ENCODE results near the gene SGPP2. TPM values are rescaled to one million over a fixed set of nuclear protein-coding genes. Genes with fewer than 3 reads are reported as not detected.
"Not testable (repeated sequence)": the region's sequence is repeated elsewhere in the genome, so short reads cannot be mapped to it uniquely, and the experiment has no call there.

The SGPP2 gene
- total and polyA plus RNA-seq, 4 donors: 1.7 to 8.9 (median 4.8) TPM

DNA sequence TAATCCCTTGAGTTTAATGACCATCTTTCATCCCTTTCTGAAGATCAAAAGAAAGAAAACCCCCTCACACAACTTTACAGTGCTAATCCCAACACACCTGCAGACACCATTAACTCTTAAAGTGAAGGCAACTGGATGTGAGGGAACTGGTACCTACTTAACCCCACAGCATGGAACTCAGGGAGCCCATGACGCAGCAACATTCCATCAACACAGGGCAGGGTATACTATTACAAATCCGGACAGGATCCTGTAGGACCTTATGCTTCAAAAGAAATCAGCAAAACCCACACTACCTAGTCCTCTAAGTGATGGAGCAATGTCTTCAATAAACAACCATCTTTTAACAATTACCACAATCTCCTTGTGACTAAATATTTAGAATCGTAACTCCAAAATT, 153.0 kb downstream of the SGPP2 start:
- Histone ChIP-seq H3K36me3 (ENCODE audit: control insufficient read depth, insufficient read depth, low read length) (no peaks in the 10 kb centered on the region), H3K27me3 (ENCODE audit: control insufficient read depth, insufficient read depth, low read length) (no peaks in the 10 kb centered on the region), H3K9me3 (ENCODE audit: control insufficient read depth, insufficient read depth, low read length) (no peaks in the 10 kb centered on the region), H3K27ac (ENCODE audit: low read depth, low read length) (no peak overlapping the region), H3K4me1 (ENCODE audit: control insufficient read depth, insufficient read depth, low read length) (no peaks in the 10 kb centered on the region), H3K4me3 (ENCODE audit: low read depth, low read length) (no peak overlapping the region)
- 77% methylated on average over 2 of the region's 3 CpGs for WGBS (ENCODE audit: insufficient coverage)
- no peak for DNase-seq (ENCODE audit: low read depth in 4 of 6, low spot score in 6 of 6)

DNA sequence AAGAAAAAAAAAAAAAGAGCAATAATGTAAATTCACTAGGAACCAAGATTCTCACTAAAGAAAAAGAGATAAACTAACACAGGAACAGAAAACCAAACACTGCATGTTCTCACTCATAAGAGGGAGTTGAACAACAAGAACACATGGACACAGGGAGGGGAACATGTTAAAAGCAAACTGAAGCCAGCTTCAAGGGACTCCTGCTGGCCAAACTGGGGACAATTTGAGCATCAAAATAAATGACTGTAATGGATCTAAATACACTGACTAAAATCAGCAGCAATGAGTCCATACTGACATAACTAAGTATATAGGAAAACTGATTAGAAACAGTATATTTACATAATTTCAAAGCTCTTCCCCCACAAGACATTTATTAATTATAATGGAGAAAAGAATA, 158.6 kb downstream of the SGPP2 start:
- peak in 1 of 6 donors; percentile 23 for DNase-seq (ENCODE audit: low read depth in 4 of 6, low spot score in 6 of 6)
- no peaks in the 10 kb centered on the region for H3K9me3 ChIP-seq (ENCODE audit: control insufficient read depth, insufficient read depth, low read length)

DNA sequence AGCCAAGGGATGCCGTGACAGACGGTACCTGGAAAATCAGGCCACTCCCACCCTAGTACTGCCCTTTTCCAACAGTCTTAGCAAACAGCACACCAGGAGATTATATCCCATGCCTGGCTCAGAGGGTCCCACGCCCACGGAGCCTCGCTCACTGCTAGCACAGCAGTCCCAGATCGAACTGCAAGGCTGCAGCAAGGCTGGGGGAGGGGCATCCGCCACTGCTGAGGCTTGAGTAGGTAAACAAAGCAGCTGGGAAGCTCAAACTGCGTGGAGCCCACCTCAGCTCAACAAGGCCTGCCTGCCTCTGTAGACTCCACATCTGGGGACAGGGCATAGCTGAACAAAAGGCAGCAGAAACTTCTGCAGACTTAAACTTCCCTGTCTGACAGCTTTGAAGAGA, 160.2 kb downstream of the SGPP2 start:
- WGBS (ENCODE audit: insufficient coverage): 94% methylated on average over 8 of the region's 8 CpGs
- not testable (repeated sequence) for H3K27me3 ChIP-seq (ENCODE audit: control insufficient read depth, insufficient read depth, low read length); H3K27ac ChIP-seq (ENCODE audit: low read depth, low read length); H3K36me3 ChIP-seq (ENCODE audit: control insufficient read depth, insufficient read depth, low read length); H3K4me1 ChIP-seq (ENCODE audit: control insufficient read depth, insufficient read depth, low read length); DNase-seq (ENCODE audit: low read depth in 4 of 6, low spot score in 6 of 6); H3K9me3 ChIP-seq (ENCODE audit: control insufficient read depth, insufficient read depth, low read length); H3K4me3 ChIP-seq (ENCODE audit: low read depth, low read length)

More for the DNA sequence above, 158.6 kb downstream of the SGPP2 start:
- Histone ChIP-seq H3K4me1 (ENCODE audit: control insufficient read depth, insufficient read depth, low read length) (no peaks in the 10 kb centered on the region), H3K27me3 (ENCODE audit: control insufficient read depth, insufficient read depth, low read length) (no peaks in the 10 kb centered on the region), H3K27ac (ENCODE audit: low read depth, low read length) (no peak overlapping the region), H3K4me3 (ENCODE audit: low read depth, low read length) (no peak overlapping the region), H3K36me3 (ENCODE audit: control insufficient read depth, insufficient read depth, low read length) (peaks cover 2% of the 10 kb centered on the region)

DNA sequence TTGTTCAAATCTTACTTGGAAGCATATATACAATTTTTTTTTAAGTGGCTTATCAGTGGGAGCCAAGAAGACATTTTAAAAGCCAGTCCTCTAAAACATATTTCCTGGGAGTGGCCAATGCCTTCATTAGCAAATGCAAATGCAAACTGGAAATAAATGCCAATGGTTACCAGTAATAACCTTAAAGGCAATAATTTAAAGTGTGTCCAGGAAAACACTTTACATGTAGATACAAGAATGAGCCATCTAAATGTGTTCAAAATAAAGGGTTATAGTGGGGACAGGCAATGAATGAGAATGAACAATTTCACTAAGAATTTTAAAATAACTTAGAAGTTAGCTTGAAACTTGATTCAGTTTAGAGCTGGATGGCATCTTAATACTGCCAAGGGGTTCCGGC, 167.3 kb downstream of the SGPP2 start:
- no peaks in the 10 kb centered on the region for H3K36me3 ChIP-seq (ENCODE audit: control insufficient read depth, insufficient read depth, low read length)
- H3K4me3 ChIP-seq (ENCODE audit: low read depth, low read length): no peak overlapping the region
- no peak for DNase-seq (ENCODE audit: low read depth in 4 of 6, low spot score in 6 of 6)
- no peaks in the 10 kb centered on the region for H3K27me3 ChIP-seq (ENCODE audit: control insufficient read depth, insufficient read depth, low read length)
- WGBS (ENCODE audit: insufficient coverage): no CpG with 5 or more reads among the region's 1 CpG
- no peaks in the 10 kb centered on the region for H3K9me3 ChIP-seq (ENCODE audit: control insufficient read depth, insufficient read depth, low read length)
- no peak overlapping the region for H3K27ac ChIP-seq (ENCODE audit: low read depth, low read length)
- H3K4me1 ChIP-seq (ENCODE audit: control insufficient read depth, insufficient read depth, low read length): no peaks in the 10 kb centered on the region

- H3K4me1 ChIP-seq (ENCODE audit: control insufficient read depth, insufficient read depth, low read length): no peaks in the 10 kb centered on the region
- H3K9me3 ChIP-seq (ENCODE audit: control insufficient read depth, insufficient read depth, low read length): no peaks in the 10 kb centered on the region
- H3K27ac ChIP-seq (ENCODE audit: low read depth, low read length): no peak overlapping the region
- no peaks in the 10 kb centered on the region for H3K36me3 ChIP-seq (ENCODE audit: control insufficient read depth, insufficient read depth, low read length)
- WGBS (ENCODE audit: insufficient coverage): 100% methylated on average over 1 of the region's 2 CpGs
- no peak overlapping the region for H3K4me3 ChIP-seq (ENCODE audit: low read depth, low read length)
- H3K27me3 ChIP-seq (ENCODE audit: control insufficient read depth, insufficient read depth, low read length): no peaks in the 10 kb centered on the region
- DNase-seq (ENCODE audit: low read depth in 4 of 6, low spot score in 6 of 6): no peak
Observed at GRCh38 chr2:222592176-222592575, 167.8 kb downstream of the SGPP2 start.

- no CpG with 5 or more reads among the region's 1 CpG for WGBS (ENCODE audit: insufficient coverage)
- no peak overlapping the region for H3K27ac ChIP-seq (ENCODE audit: low read depth, low read length)
- no peak overlapping the region for H3K4me3 ChIP-seq (ENCODE audit: low read depth, low read length)
- H3K4me1 ChIP-seq (ENCODE audit: control insufficient read depth, insufficient read depth, low read length): no peaks in the 10 kb centered on the region
- H3K36me3 ChIP-seq (ENCODE audit: control insufficient read depth, insufficient read depth, low read length): no peaks in the 10 kb centered on the region
- no peaks in the 10 kb centered on the region for H3K9me3 ChIP-seq (ENCODE audit: control insufficient read depth, insufficient read depth, low read length)
- H3K27me3 ChIP-seq (ENCODE audit: control insufficient read depth, insufficient read depth, low read length): no peaks in the 10 kb centered on the region
- DNase-seq (ENCODE audit: low read depth in 4 of 6, low spot score in 6 of 6): no peak
Observed at GRCh38 chr2:222594679-222595078, 170.3 kb downstream of the SGPP2 start.

DNA sequence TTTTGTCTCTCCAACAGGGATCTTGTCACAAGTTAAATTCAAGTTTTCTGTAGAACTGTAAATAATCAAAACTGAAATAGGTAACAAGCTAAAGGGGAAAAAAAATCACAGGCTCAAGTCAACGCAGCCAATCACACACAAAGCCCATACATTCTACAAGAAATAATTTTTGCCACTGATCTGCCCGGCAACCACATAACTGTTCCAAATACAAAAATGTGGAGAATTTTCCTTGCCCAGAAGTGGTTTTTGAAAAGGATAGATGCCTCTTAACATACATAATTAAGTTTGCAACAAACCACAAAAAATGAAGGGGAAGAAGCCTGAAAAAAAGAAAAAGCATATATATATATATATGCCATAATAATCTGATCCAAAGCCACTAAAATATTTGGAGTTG, 171.2 kb downstream of the SGPP2 start:
- Histone ChIP-seq H3K9me3 (ENCODE audit: control insufficient read depth, insufficient read depth, low read length) (no peaks in the 10 kb centered on the region), H3K4me1 (ENCODE audit: control insufficient read depth, insufficient read depth, low read length) (no peaks in the 10 kb centered on the region), H3K4me3 (ENCODE audit: low read depth, low read length) (no peak overlapping the region), H3K36me3 (ENCODE audit: control insufficient read depth, insufficient read depth, low read length) (no peaks in the 10 kb centered on the region), H3K27me3 (ENCODE audit: control insufficient read depth, insufficient read depth, low read length) (no peaks in the 10 kb centered on the region), H3K27ac (ENCODE audit: low read depth, low read length) (no peak overlapping the region)
- no peak for DNase-seq (ENCODE audit: low read depth in 4 of 6, low spot score in 6 of 6)
- WGBS (ENCODE audit: insufficient coverage): no CpG with 5 or more reads among the region's 2 CpGs

DNA sequence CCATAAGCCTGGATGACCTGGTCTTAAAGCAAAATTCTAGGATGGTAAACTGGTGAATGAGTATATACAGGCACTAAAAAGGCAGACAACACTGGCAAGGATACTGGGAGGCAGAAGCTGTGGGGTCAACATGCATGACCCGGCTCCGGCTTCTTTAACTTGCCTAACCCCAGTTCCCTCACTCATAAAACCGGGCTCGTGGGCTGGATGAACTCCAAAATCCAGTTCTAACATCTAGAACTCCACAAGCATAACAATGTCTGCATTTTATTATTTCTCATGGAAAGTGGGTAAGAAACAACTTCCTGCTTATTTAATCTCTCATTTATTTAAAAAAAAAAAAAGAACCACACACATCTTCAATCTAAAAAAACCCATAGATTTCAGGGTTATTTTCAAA, 174.3 kb downstream of the SGPP2 start:
- H3K4me1 ChIP-seq (ENCODE audit: control insufficient read depth, insufficient read depth, low read length): no peaks in the 10 kb centered on the region
- no peaks in the 10 kb centered on the region for H3K9me3 ChIP-seq (ENCODE audit: control insufficient read depth, insufficient read depth, low read length)
- peaks cover 3% of the 10 kb centered on the region for H3K36me3 ChIP-seq (ENCODE audit: control insufficient read depth, insufficient read depth, low read length)
- no peaks in the 10 kb centered on the region for H3K27me3 ChIP-seq (ENCODE audit: control insufficient read depth, insufficient read depth, low read length)
- H3K27ac ChIP-seq (ENCODE audit: low read depth, low read length): no peak overlapping the region
- no peak overlapping the region for H3K4me3 ChIP-seq (ENCODE audit: low read depth, low read length)
- no peak for DNase-seq (ENCODE audit: low read depth in 4 of 6, low spot score in 6 of 6)
- WGBS (ENCODE audit: insufficient coverage): no CpG with 5 or more reads among the region's 4 CpGs

DNA sequence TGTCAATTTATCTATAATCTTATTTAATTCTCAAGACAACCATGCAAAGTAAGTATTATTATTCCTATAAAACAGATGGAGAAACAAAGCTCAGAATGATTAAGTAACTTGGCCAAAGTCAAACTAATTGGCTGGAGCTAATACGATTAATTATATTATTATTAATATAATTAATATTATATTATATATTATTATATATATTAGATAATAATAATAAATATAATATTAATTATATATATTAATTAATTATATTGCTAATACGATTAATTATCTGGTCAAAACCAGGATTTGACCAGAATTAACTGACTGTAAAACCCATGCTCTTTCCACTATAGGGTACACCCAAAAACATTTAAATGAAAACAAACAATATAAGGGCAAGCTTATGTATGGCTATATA, 179.2 kb downstream of the SGPP2 start:
- Histone ChIP-seq H3K27me3 (ENCODE audit: control insufficient read depth, insufficient read depth, low read length) (no peaks in the 10 kb centered on the region), H3K4me1 (ENCODE audit: control insufficient read depth, insufficient read depth, low read length) (no peaks in the 10 kb centered on the region), H3K27ac (ENCODE audit: low read depth, low read length) (no peak overlapping the region), H3K36me3 (ENCODE audit: control insufficient read depth, insufficient read depth, low read length) (peaks cover 3% of the 10 kb centered on the region), H3K4me3 (ENCODE audit: low read depth, low read length) (no peak overlapping the region), H3K9me3 (ENCODE audit: control insufficient read depth, insufficient read depth, low read length) (no peaks in the 10 kb centered on the region)
- WGBS (ENCODE audit: insufficient coverage): no CpG with 5 or more reads among the region's 2 CpGs
- DNase-seq (ENCODE audit: low read depth in 4 of 6, low spot score in 6 of 6): no peak

GRCh38 chr2:222604749-222605515, 180.6 kb downstream of the SGPP2 start:
- Histone ChIP-seq H3K4me3 (ENCODE audit: low read depth, low read length) (no peak overlapping the region), H3K9me3 (ENCODE audit: control insufficient read depth, insufficient read depth, low read length) (no peaks in the 10 kb centered on the region), H3K36me3 (ENCODE audit: control insufficient read depth, insufficient read depth, low read length) (peaks cover 3% of the 10 kb centered on the region), H3K4me1 (ENCODE audit: control insufficient read depth, insufficient read depth, low read length) (no peaks in the 10 kb centered on the region), H3K27me3 (ENCODE audit: control insufficient read depth, insufficient read depth, low read length) (no peaks in the 10 kb centered on the region), H3K27ac (ENCODE audit: low read depth, low read length) (no peak overlapping the region)
- DNase-seq (ENCODE audit: low read depth in 4 of 6, low spot score in 6 of 6): no peak
- no CpG with 5 or more reads among the region's 5 CpGs for WGBS (ENCODE audit: insufficient coverage)
